HAP-1 (cell line): ENCODE results near the gene LAIR1.

Experiments used
- DNase-seq, 2 experiments: peaks; one replicate each; pipeline ENCODE4 v3.0.0-alpha.2; 2016 to 2020; ENCODE audit warnings: low spot score in 2 of 2
- H3K27me3 ChIP-seq: fragments of 250-450 bp; sonication (Bioruptor Pico); 2 replicates; pipeline ENCODE4 v1.5.1; 2020; ENCODE audit warnings: low read depth, mild to moderate bottlenecking, moderate library complexity
- H3K36me3 ChIP-seq: fragments of 250-450 bp; sonication (Bioruptor Pico); replicated peaks from 2 replicates; pipeline ENCODE4 v1.5.1; 2020; ENCODE audit warnings: mild to moderate bottlenecking
- H3K4me1 ChIP-seq: fragments of 250-450 bp; sonication (Bioruptor Pico); 2 replicates; pipeline ENCODE4 v1.5.1; 2020; ENCODE audit warnings: mild to moderate bottlenecking
- H3K4me3 ChIP-seq: fragments of 250-450 bp; sonication (Bioruptor Pico); 2 replicates; pipeline ENCODE4 v1.5.1; 2020; ENCODE audit warnings: mild to moderate bottlenecking, moderate library complexity
- H3K9me3 ChIP-seq: fragments of 250-450 bp; sonication (Bioruptor Pico); 2 replicates; pipeline ENCODE4 v1.5.1; 2020; ENCODE audit warnings: mild to moderate bottlenecking, moderate library complexity
- in situ Hi-C: fragments of 300-500 bp; cut with MboI; formaldehyde crosslinking; loops from 3 replicates; pipeline ENCODE4 v1.14.3; 2020; ENCODE audit warnings: low sequenced_read_pairs, inconsistent platforms, mixed read lengths

The LAIR1 gene

GRCh38 chr19:54312436-54313377, 52.0 kb downstream of the LAIR1 start, which contains the start of gene LILRA5:
Gene LILRA5 (minus strand): TSS chr19:54313166. CDS start chr19:54313019, 147 bp downstream.
- no peaks in the 10 kb centered on the region for H3K27me3 ChIP-seq
- H3K4me1 ChIP-seq, result no peaks in the 10 kb centered on the region
- no peaks in the 10 kb centered on the region for H3K36me3 ChIP-seq
- no peak for DNase-seq
- in situ Hi-C loops, result no loop called here
- H3K9me3 ChIP-seq, result no peaks in the 10 kb centered on the region
- no peak within 1 kb of the TSS for H3K4me3 ChIP-seq

DNA sequence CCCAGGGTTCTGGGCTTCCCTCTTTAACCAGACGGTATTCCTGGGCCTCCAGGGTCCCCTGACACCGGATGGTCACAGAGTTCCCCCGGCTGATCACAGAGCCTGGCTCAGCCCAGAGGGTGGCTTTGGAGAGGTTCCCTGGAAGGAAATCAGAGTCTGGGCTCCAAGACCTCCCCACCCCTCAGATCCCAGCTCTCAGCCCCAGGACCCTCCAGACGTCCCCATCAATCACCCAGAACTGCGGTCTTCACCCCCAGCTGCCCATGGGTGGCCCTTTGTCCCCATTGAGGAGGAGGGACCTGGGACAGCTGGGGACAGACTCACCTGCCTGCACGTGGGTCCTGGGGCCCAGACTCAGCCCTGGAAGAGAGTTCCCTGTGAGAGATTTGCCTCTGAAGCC, 52.7 kb downstream of the LAIR1 start:
- Histone ChIP-seq H3K4me3 (no peak overlapping the region), H3K4me1 (no peaks in the 10 kb centered on the region), H3K9me3 (no peaks in the 10 kb centered on the region), H3K36me3 (no peaks in the 10 kb centered on the region), H3K27me3 (no peaks in the 10 kb centered on the region)
- in situ Hi-C loops, result no loop called here
- DNase-seq, result no peak

DNA sequence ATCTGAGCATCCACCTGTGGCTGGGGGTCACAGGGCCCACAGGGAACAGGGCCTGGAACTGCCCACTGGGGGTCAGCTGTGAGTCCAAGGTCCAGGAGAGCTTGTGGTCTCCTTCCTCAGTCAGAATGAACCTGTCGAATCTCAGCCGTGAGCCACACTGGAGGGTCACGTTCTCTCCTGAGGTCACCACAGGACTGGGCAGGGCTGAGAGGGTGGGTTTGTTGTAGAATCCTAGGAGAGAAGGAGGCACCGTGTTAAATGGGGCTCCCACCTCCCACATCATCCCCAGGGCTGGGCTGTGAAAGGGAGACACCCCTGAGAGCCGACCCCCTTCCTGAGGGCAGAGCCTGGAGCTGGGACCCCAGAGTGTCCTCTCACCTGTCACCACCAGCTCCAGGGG, 53.2 kb downstream of the LAIR1 start:
- H3K4me1 ChIP-seq, result no peaks in the 10 kb centered on the region
- in situ Hi-C loops, result no loop called here
- no peak for DNase-seq
- H3K4me3 ChIP-seq, result no peak overlapping the region
- no peaks in the 10 kb centered on the region for H3K27me3 ChIP-seq
- no peaks in the 10 kb centered on the region for H3K36me3 ChIP-seq
- H3K9me3 ChIP-seq, result no peaks in the 10 kb centered on the region

DNA sequence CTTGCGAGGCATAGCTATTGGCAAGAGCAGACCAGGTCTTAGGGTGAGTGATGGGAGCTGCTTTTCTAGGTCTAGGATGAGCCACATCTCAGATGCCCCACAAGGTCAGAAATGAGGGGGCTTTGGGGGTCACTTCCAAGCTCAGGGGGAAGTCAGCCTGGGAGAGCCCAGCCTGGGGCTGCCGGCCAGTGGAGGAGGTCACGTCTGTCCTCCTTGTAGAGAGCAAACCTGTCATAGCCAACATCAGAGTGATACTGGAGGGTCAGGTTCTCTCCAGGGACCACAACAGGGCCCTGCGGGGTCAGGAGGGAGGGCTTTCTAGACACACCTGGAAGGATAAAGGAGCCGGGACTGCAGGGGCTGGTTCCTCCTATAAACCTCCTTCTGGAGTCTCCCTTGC, 54.2 kb downstream of the LAIR1 start:
- H3K36me3 ChIP-seq, result no peaks in the 10 kb centered on the region
- no peaks in the 10 kb centered on the region for H3K27me3 ChIP-seq
- in situ Hi-C loops, result no loop called here
- H3K4me3 ChIP-seq, result no peak overlapping the region
- DNase-seq, result no peak
- no peaks in the 10 kb centered on the region for H3K9me3 ChIP-seq
- H3K4me1 ChIP-seq, result no peaks in the 10 kb centered on the region

DNA sequence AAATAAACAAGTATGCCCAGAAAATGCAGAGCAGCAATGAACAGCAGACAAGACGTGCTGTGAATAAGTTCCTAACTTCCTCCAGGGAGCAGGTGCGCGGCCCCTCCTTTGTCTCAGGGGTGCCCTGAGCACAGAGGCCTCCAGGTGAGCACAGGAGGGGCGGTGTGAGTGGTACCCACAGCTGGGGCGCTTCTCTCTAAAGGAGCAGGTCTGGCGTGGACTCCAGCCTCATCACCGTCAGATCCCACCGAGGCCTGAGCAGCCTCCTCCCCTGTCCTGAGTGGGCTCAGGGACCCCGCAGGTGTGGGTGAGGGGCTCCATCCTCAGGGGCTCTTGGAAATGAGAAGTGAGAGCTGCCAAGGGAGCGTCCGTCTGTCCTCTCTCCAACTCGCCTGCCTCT, 54.9 kb downstream of the LAIR1 start:
- no peak for DNase-seq
- in situ Hi-C loops, result no loop called here
- Histone ChIP-seq H3K4me1 (no peaks in the 10 kb centered on the region), H3K36me3 (no peaks in the 10 kb centered on the region), H3K27me3 (no peaks in the 10 kb centered on the region), H3K9me3 (no peaks in the 10 kb centered on the region), H3K4me3 (no peak overlapping the region)

DNA sequence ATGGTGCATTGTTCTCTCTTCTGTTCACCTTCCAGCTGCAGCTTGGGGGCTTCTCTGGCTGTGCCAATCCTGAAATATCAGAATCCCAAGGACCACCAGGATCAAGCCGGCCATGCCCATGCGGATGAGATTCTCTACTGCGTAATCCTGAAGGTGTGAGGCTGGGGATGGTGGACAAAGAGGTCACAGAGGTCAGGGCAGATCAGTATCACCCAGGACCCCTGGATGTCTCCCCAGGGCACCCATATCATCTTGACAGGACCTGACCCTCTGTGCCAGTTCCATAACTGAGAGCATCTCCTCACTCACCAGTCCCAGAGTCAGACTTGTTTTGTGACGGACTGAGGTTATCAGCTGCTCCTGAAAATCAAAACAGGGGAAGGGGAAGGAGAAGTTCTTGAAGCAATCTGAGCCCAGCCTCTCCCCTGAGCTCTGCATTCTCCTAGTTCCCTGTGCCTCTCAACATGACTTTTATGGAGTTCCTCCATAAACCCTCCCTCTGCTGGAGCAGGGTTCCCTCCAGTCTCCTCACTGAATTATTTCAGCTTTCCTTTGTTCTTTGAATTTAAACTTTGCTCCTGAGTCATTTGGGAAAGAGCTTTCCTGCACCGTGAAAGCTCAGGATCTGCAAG, 57.2 kb downstream of the LAIR1 start:
- Histone ChIP-seq H3K36me3 (no peaks in the 10 kb centered on the region), H3K4me3 (no peak overlapping the region), H3K27me3 (no peaks in the 10 kb centered on the region), H3K4me1 (no peaks in the 10 kb centered on the region), H3K9me3 (no peaks in the 10 kb centered on the region)
- DNase-seq, result no peak
- in situ Hi-C loops, result no loop called here

DNA sequence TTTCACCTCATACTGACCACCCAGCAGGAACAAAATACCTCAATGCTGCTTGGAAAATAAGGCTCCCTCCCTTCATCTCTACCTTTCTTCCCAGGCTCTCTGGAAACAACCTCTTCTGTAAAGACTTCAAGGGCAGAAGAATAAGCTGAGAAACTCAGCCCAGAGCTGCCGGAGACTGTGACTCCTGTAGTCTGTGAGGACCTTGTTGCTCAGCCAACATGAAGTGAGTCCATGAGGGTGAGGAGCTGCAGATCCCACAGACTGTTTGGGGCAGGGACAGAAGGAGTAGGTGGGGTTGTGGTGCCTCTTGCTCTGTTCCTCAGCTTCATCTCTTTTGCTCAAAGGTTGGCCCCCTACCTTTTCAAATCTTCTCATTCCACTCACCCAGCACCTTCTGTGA, 59.6 kb downstream of the LAIR1 start:
- Histone ChIP-seq H3K4me3 (no peak overlapping the region), H3K4me1 (no peaks in the 10 kb centered on the region), H3K27me3 (0 out of 2 replicates have a peak, but pooled peaks cover 3% of the 10 kb centered on the region), H3K9me3 (no peaks in the 10 kb centered on the region), H3K36me3 (no peaks in the 10 kb centered on the region)
- DNase-seq, result no peak
- in situ Hi-C loops, result no loop called here

DNA sequence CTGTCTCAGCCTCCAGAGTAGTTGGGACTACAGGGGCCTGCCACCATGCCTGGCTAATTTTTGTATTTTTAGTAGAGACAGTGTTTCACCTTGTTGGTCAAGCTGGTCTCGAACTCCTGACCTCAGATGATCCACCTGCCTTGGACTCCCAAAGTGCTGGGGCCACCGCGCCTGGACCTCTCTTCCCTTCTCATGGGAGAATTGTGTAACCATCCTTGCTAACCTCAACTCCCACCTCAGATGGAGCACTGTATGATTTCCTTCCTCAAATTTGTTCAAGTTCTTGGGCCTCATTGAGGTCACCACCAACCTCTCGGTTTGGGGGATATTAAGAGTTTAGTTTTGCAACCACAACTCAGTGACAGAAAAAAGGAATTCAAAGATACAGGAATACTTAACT, 62.5 kb downstream of the LAIR1 start:
- in situ Hi-C loops, result no loop called here
- no peaks in the 10 kb centered on the region for H3K4me1 ChIP-seq
- H3K36me3 ChIP-seq, result no peaks in the 10 kb centered on the region
- no peak for DNase-seq
- H3K4me3 ChIP-seq, result no peak overlapping the region
- no peaks in the 10 kb centered on the region for H3K9me3 ChIP-seq
- 0 out of 2 replicates have a peak, but pooled peaks cover 3% of the 10 kb centered on the region for H3K27me3 ChIP-seq
